Measurements from ENCODE around the gene RASA2.
A peak's percentile ranks its signal among the peaks of the same experiment; 100 is the strongest.
"Not testable (repeated sequence)": the region's sequence is repeated elsewhere in the genome, so short reads cannot be mapped to it uniquely, and the experiment has no call there.

The RASA2 gene

GRCh38 chr3:141460097-141460704, 26.6 kb upstream of the RASA2 start:
- peak; percentile 3 for FAIRE-seq

DNA sequence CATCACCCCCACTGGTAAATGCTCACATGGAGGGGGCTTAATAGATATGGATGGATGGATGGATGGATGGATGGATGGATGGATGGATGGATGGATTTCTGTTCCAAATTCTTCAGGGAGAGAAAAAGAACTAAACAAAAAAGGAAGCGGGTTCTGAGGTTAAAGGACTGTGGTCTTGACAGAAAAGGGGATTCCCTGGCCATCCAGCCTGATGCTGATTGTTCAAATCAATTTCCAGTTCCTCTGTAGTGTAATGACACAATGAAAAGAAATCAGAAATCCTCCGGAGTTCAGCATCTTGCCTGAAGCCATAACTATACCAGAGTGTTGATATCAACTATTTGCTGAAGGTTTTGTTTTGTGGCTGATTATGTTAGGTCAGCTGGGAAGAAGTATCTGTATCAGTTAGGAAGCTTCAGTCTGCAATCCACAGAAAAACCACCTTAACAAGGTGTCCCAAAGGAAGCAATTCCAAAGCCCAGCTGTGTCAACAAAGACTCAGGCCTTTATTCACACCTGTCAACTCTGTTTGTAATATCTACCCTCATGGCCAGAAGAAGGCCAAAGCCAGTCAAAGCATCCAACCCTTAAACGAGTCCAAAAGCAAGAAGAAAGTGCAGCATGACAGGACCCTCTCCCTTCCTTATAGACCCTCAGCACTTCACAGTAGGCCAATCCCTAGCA, 24.5 kb upstream of the RASA2 start:
- FAIRE-seq: no peak

- FAIRE-seq: peak; percentile 94
Observed at GRCh38 chr3:141465221-141465620, 21.6 kb upstream of the RASA2 start.

DNA sequence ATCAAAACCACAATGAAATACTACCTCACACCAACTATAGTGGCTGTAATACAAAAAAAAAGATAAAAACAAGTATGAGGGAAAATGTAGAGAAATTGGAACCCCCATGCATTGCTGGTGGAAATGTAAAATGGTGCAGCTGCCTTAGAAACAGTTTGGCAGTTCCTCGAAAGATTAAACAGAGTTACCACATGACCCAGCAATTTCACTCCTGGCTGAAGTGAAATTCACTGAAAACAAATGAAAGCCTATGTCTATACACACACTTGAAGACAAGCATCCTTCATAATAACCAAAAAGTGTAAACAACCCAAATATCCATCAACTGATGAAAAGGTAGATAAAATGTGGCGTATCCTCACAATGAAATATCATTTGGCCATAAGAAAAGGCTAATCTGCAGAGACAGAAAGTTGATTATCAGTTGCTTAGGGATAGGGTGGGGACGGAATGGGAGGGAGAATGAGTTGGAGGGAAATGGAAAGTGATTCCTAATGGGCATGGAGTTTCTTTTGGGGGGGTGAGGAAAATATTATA, 20.1 kb upstream of the RASA2 start:
- no peak for FAIRE-seq

DNA sequence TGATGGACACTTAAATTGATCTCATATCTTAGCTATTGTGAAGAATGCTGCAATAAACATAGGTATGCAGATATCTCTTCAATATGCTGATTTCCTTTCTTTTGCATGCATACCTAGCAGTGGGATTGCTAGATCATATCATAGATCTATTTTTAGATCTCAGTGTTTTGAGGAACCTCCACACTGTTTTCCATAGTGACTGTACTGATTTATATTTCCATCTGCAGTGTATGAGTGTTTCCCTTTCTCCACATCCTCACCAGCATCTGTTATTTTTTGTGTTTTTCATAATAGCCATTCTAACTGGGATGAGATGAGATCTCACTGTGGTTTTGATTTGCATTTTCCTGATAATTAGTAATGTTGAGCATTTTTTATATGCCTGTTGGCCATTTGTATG, 17.1 kb upstream of the RASA2 start:
- no peak for FAIRE-seq

DNA sequence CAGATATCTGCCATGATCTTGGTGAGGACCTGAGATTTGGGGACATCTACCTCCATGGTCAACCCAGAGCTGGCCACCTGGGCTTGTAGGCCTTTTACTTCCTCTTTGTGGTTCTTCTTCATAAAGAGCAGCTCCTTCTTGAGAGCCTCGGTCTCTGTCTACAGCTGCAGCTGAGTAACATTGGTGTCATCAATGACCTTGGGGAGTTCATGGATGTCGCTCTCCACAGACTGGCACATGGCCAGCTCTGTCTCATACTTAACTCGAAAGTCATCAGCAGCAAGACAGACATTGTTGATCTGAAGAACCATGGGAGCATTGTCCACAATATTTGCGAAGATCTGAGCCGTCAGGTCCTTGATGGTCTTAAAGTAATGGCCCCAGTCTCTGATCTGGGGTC, 15.7 kb upstream of the RASA2 start:
- no peak for FAIRE-seq

- no peak for FAIRE-seq
Observed at GRCh38 chr3:141476033-141476432, 10.8 kb upstream of the RASA2 start.

- FAIRE-seq: no peak
Observed at GRCh38 chr3:141477224-141477623, 9.6 kb upstream of the RASA2 start.

DNA sequence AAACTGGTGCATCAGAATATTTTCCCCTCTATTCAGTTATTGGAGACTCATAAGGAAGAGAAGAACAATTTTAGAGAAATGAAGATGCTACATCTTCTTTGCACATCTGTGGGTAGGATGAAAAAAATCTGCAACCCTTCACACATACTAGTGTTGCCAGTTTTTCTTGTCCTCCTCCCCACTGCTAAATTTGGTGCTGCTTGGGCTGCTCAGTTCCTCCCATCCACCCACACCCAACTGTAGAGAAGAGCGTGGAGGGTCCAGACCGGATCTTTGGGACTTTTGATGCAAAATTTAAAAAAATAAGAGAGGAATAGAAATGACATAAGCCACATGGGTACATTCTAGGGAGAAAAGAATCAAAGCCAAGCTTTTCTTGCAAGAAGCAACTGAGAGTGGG, 8.7 kb upstream of the RASA2 start:
- no peak for FAIRE-seq

DNA sequence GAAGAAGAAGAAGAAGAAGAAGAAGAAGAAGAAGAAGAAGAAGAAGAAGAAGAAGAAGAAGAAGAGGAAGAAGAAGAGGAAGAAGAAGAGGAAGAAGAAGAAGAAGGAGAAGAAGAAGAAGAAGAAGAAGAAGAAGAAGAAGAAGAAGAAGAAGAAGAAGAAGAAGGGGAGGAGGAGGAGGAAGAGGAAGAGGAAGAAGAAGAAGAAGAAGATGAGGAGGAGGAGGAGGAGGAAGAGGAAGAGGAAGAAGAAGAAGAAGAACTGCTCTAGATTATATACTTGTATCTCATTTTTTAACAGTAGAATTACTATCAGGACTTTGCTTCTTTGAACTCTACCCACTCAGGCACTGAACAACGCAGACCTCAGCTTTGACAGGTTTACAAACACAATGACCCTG, 8.0 kb upstream of the RASA2 start:
- not testable (repeated sequence) for FAIRE-seq

DNA sequence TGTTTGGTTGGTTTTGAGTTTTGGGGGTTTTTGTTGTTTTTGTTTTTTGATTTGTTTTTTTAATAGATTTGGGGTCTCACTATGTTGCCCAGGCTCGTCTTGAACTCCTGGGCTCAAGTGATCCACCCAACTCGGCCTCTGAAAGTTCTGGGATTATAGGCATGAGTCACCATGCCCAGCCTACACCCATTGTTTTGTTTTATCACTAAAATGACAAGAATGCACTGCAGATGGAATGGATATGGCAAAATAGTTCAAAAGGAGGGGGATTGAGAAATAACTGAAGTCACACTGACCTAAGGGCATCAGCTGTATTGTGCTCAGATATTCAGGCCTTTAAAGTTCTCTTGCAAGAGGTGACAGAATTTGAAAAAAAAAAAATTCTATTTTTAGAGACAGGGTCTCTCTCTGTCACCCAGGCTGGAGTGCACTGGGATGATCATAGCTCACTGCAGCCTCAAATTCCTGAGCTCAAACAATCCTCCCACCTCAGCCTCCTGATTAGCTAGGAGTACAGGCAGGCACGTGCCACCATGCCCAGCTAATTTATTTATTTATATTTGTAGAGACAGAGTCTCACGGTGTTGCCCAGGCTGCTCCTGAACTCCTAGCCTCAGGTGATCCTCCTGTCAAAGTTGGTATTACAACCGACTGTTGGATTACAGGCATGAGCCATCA, 4.4 kb upstream of the RASA2 start:
- FAIRE-seq: no peak

DNA sequence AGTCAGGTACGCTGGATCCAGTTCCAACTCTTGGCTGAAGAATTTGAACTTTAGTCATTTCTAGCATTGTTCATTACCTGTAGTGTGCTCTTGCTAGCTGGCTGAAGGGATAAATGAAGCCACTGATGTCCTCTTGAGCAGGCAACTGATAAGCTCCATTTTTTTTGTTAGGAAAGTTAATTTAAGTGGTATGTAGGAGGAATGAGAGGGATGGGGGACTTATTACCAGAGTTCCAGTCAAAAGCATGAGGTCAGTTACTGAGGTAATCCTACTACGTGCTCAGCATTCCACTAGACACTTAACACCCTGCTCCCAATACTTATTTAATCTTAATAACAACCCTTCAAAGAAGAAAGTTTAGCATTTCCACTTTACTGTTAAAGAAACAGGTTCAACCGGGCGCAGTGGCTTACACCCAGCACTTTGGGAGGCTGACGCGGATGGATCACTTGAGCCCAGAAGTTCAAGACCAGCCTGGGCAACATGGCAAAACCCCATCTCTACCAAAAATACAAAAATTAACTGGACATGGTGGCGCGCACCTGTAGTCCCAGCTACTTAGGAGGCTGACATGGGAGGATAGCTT, 2.0 kb upstream of the RASA2 start:
- no peak for FAIRE-seq

DNA sequence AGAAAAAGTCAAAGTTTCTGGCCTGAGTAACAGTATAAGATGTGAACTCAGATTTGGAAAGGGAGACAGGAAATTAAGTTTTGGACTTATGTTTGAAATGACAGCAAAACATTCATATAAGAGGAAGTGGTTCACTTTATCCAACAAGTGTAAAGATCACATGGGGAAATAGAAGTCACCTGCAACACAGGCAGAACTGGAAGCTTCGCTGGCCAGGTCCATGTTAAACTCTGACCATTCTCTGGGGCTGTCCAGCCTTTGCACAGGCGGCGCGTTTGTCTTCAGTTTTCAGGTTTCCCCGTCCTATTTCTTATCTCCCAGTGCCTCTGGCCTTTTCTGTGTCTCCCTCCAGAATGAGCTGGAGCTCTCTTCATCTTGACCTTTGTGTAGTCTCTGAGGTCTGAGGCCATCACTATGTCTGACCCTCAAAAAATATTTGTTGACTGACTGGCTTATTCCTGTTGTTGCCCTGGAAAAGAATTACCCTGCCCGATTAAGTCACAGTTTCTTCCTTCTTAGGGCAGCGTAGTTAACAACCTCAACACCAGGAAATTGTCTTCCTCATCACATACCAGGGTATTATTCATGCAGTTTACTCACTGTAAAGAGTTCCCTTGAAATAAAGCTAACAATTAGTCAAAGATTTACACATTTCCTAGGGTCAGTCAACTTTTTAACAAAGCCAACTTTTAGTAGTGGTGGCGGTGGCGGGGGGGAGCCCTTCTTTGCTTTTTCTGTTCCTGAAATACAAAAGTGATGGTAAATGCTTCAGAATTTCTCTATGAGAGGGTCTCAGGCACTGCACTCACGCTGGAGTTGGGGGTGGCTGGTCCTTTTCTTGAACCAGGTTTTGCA, 959 bp upstream of the RASA2 start:
- no peak for FAIRE-seq

DNA sequence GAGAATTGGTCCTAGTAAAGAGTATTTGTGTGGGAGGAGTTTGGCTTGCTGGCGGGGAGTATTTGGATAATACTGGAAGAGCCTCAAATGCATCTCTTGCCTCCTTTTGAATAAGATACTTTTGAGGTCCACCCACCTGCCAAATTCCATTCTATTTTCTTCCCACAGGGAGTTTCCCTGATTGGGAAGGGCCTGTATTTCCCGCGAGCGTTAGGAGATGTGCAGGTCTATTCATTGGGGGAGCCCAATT, 406 bp upstream of the RASA2 start:
- no peak for FAIRE-seq

- no peak for FAIRE-seq
Observed at GRCh38 chr3:141487521-141488252, 860 bp downstream of the RASA2 start.

- FAIRE-seq: no peak
Observed at GRCh38 chr3:141489203-141489602, 2.4 kb downstream of the RASA2 start.

DNA sequence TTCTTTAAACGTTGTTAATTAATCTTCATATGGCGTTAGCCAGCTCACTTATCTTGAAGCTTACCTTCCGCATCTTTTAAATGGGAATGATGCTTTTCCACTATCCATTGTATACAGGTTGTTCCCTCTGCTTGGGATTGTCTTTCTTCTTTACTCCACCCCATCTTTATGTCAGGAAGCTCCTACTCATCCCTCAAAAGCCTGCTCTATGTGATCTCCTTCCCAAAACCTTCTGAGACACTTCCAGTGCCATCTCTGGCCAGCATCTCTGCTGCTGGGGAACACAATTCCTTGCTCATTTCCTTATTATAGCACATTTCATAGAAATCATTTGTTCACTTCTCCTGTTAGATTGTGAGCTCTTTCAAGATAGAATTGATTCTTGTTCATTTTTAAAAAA, 4.3 kb downstream of the RASA2 start:
- no peak for FAIRE-seq

DNA sequence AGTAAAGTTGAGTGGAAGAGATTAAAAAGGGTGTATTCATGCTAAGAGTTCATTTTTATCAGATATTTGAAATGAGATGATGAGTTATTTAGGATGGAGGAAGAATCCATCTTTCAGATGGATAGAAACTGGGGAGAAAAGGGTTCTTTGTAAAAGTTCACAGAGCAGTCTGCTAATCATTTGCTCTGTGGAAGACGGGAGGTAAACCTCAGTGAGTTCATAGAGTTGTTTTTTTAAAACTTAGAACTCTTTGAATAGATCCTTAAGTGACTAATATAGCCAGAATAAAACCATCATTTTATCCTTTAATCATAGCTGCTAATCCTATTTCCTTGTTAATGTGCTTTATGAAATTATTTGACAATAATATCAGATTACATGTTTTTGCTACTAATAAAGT, 5.1 kb downstream of the RASA2 start:
- no peak for FAIRE-seq

- no peak for FAIRE-seq
Observed at GRCh38 chr3:141493184-141493583, 6.4 kb downstream of the RASA2 start.

DNA sequence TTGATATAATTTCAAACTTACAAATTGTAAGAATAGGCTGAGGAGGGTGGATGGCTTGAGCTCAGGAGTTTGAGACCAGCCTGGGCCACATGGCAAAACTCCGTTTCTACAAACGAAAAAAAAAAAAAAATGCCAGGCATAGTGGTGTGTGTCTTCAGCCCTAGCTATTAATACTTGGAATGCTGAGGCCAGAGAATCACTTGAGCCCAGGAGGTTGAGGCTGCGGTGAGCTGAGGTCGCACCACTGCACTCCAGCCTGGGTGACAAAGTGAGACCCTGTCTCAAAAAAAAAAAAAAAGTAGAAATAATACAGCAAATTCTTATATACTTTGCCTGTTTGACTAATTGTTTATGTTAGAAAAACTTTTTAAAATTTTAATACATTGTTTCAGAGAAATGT, 10.8 kb downstream of the RASA2 start:
- FAIRE-seq: not testable (repeated sequence)

GRCh38 chr3:141498598-141499223, 11.9 kb downstream of the RASA2 start:
- FAIRE-seq: no peak

DNA sequence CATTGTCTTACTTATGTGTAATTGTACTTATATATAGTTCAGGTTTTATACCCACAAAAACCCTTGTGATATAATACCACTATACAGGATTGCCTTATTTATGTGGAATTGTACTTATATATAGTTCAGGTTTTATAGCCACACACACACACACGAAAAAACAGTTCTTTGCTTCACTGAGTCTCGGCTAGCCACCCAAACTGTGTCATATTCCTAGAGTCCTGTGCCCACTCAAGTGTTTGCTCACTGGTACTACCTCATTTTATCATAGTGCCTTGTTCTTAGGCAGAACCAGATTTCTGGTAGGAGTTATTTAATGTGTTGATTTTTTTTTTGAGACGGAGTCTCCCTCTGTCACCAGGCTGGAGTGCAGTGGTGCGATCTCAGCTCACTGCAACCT, 12.5 kb downstream of the RASA2 start:
- no peak for FAIRE-seq

All from A204.1 (cell line).